ENCODE measurements around the gene RNF128.

The RNF128 gene

GRCh38 chrX:106726485-106727437 is at the start of gene RNF128:
TSS of gene RNF128 (plus strand) at chrX:106726701. CDS start at chrX:106726914, 213 bp downstream.
- Histone ChIP-seq H2AFZ (ENCODE audit: low read length, unreplicated experiment) (peak within 1 kb of the TSS; percentile 59), H3K27me3 (ENCODE audit: insufficient read depth, low read length) (peaks cover 22% of the 10 kb centered on the region), H3K36me3 (ENCODE audit: insufficient read depth, low read length) (no peaks in the 10 kb centered on the region), H3K79me2 (ENCODE audit: control insufficient read depth, insufficient read depth, low read length, unreplicated experiment) (no peaks in the 10 kb centered on the region), H3K4me3 (ENCODE audit: low read depth, low read length) (peak within 1 kb of the TSS; percentile 76), H3K4me1 (ENCODE audit: control insufficient read depth, insufficient read depth, low read length, unreplicated experiment) (no peaks in the 10 kb centered on the region), H3K27ac (ENCODE audit: low read depth, low read length) (no peak within 1 kb of the TSS)

- Histone ChIP-seq H3K4me3 (ENCODE audit: low read depth, low read length) (no peak overlapping the region), H3K27ac (ENCODE audit: low read depth, low read length) (no peak overlapping the region), H2AFZ (ENCODE audit: low read length, unreplicated experiment) (no peak overlapping the region), H3K4me1 (ENCODE audit: control insufficient read depth, insufficient read depth, low read length, unreplicated experiment) (no peaks in the 10 kb centered on the region), H3K36me3 (ENCODE audit: insufficient read depth, low read length) (no peaks in the 10 kb centered on the region), H3K27me3 (ENCODE audit: insufficient read depth, low read length) (no peaks in the 10 kb centered on the region), H3K79me2 (ENCODE audit: control insufficient read depth, insufficient read depth, low read length, unreplicated experiment) (no peaks in the 10 kb centered on the region)
Measured at GRCh38 chrX:106680716-106681115, 45.8 kb upstream of the RNF128 start.

- Histone ChIP-seq H3K79me2 (ENCODE audit: control insufficient read depth, insufficient read depth, low read length, unreplicated experiment) (no peaks in the 10 kb centered on the region), H3K4me3 (ENCODE audit: low read depth, low read length) (no peak overlapping the region), H3K4me1 (ENCODE audit: control insufficient read depth, insufficient read depth, low read length, unreplicated experiment) (no peaks in the 10 kb centered on the region), H3K36me3 (ENCODE audit: insufficient read depth, low read length) (no peaks in the 10 kb centered on the region), H3K27me3 (ENCODE audit: insufficient read depth, low read length) (no peaks in the 10 kb centered on the region), H2AFZ (ENCODE audit: low read length, unreplicated experiment) (no peak overlapping the region), H3K27ac (ENCODE audit: low read depth, low read length) (no peak overlapping the region)
Measured at GRCh38 chrX:106684207-106684606, 42.3 kb upstream of the RNF128 start.

GRCh38 chrX:106692425-106693065 is 34.0 kb upstream of the RNF128 start:
- no peaks in the 10 kb centered on the region for H3K79me2 ChIP-seq (ENCODE audit: control insufficient read depth, insufficient read depth, low read length, unreplicated experiment)
- H3K27ac ChIP-seq (ENCODE audit: low read depth, low read length) = no peak overlapping the region
- H3K36me3 ChIP-seq (ENCODE audit: insufficient read depth, low read length) = no peaks in the 10 kb centered on the region
- no peaks in the 10 kb centered on the region for H3K27me3 ChIP-seq (ENCODE audit: insufficient read depth, low read length)
- no peaks in the 10 kb centered on the region for H3K4me1 ChIP-seq (ENCODE audit: control insufficient read depth, insufficient read depth, low read length, unreplicated experiment)
- no peak overlapping the region for H3K4me3 ChIP-seq (ENCODE audit: low read depth, low read length)
- H2AFZ ChIP-seq (ENCODE audit: low read length, unreplicated experiment) = no peak overlapping the region

- Histone ChIP-seq H3K27ac (ENCODE audit: low read depth, low read length) (no peak overlapping the region), H3K36me3 (ENCODE audit: insufficient read depth, low read length) (no peaks in the 10 kb centered on the region), H3K79me2 (ENCODE audit: control insufficient read depth, insufficient read depth, low read length, unreplicated experiment) (no peaks in the 10 kb centered on the region), H3K4me1 (ENCODE audit: control insufficient read depth, insufficient read depth, low read length, unreplicated experiment) (no peaks in the 10 kb centered on the region), H3K4me3 (ENCODE audit: low read depth, low read length) (no peak overlapping the region), H3K27me3 (ENCODE audit: insufficient read depth, low read length) (no peaks in the 10 kb centered on the region), H2AFZ (ENCODE audit: low read length, unreplicated experiment) (no peak overlapping the region)
Measured at GRCh38 chrX:106696502-106696901, 30.0 kb upstream of the RNF128 start.

- Histone ChIP-seq H3K27ac (ENCODE audit: low read depth, low read length) (no peak overlapping the region), H3K79me2 (ENCODE audit: control insufficient read depth, insufficient read depth, low read length, unreplicated experiment) (no peaks in the 10 kb centered on the region), H3K36me3 (ENCODE audit: insufficient read depth, low read length) (no peaks in the 10 kb centered on the region), H3K27me3 (ENCODE audit: insufficient read depth, low read length) (no peaks in the 10 kb centered on the region), H3K4me3 (ENCODE audit: low read depth, low read length) (no peak overlapping the region), H3K4me1 (ENCODE audit: control insufficient read depth, insufficient read depth, low read length, unreplicated experiment) (no peaks in the 10 kb centered on the region), H2AFZ (ENCODE audit: low read length, unreplicated experiment) (no peak overlapping the region)
Measured at GRCh38 chrX:106698693-106699092, 27.8 kb upstream of the RNF128 start.

- Histone ChIP-seq H3K79me2 (ENCODE audit: control insufficient read depth, insufficient read depth, low read length, unreplicated experiment) (no peaks in the 10 kb centered on the region), H3K4me1 (ENCODE audit: control insufficient read depth, insufficient read depth, low read length, unreplicated experiment) (peaks cover 2% of the 10 kb centered on the region), H3K27me3 (ENCODE audit: insufficient read depth, low read length) (no peaks in the 10 kb centered on the region), H3K36me3 (ENCODE audit: insufficient read depth, low read length) (no peaks in the 10 kb centered on the region), H2AFZ (ENCODE audit: low read length, unreplicated experiment) (no peak overlapping the region), H3K27ac (ENCODE audit: low read depth, low read length) (no peak overlapping the region), H3K4me3 (ENCODE audit: low read depth, low read length) (no peak overlapping the region)
Measured at GRCh38 chrX:106702636-106703035, 23.9 kb upstream of the RNF128 start.

GRCh38 chrX:106706466-106706865 is 20.0 kb upstream of the RNF128 start:
- Histone ChIP-seq H3K27me3 (ENCODE audit: insufficient read depth, low read length) (no peaks in the 10 kb centered on the region), H3K4me1 (ENCODE audit: control insufficient read depth, insufficient read depth, low read length, unreplicated experiment) (peaks cover 7% of the 10 kb centered on the region), H2AFZ (ENCODE audit: low read length, unreplicated experiment) (no peak overlapping the region), H3K79me2 (ENCODE audit: control insufficient read depth, insufficient read depth, low read length, unreplicated experiment) (no peaks in the 10 kb centered on the region), H3K27ac (ENCODE audit: low read depth, low read length) (no peak overlapping the region), H3K4me3 (ENCODE audit: low read depth, low read length) (no peak overlapping the region), H3K36me3 (ENCODE audit: insufficient read depth, low read length) (no peaks in the 10 kb centered on the region)

GRCh38 chrX:106707771-106708454 is 18.6 kb upstream of the RNF128 start:
- H2AFZ ChIP-seq (ENCODE audit: low read length, unreplicated experiment) = peak overlapping the region; percentile 96
- no peaks in the 10 kb centered on the region for H3K36me3 ChIP-seq (ENCODE audit: insufficient read depth, low read length)

GRCh38 chrX:106710771-106711170 is 15.7 kb upstream of the RNF128 start:
- Histone ChIP-seq H3K4me1 (ENCODE audit: control insufficient read depth, insufficient read depth, low read length, unreplicated experiment) (peaks cover 7% of the 10 kb centered on the region), H3K27me3 (ENCODE audit: insufficient read depth, low read length) (no peaks in the 10 kb centered on the region), H3K27ac (ENCODE audit: low read depth, low read length) (no peak overlapping the region), H2AFZ (ENCODE audit: low read length, unreplicated experiment) (no peak overlapping the region), H3K36me3 (ENCODE audit: insufficient read depth, low read length) (no peaks in the 10 kb centered on the region), H3K79me2 (ENCODE audit: control insufficient read depth, insufficient read depth, low read length, unreplicated experiment) (no peaks in the 10 kb centered on the region), H3K4me3 (ENCODE audit: low read depth, low read length) (no peak overlapping the region)

More at GRCh38 chrX:106707771-106708454, 18.6 kb upstream of the RNF128 start:
- Histone ChIP-seq H3K4me3 (ENCODE audit: low read depth, low read length) (no peak overlapping the region; the same call in 1 of the 2 replicates), H3K4me1 (ENCODE audit: control insufficient read depth, insufficient read depth, low read length, unreplicated experiment) (peaks cover 7% of the 10 kb centered on the region), H3K27me3 (ENCODE audit: insufficient read depth, low read length) (no peaks in the 10 kb centered on the region), H3K27ac (ENCODE audit: low read depth, low read length) (peak overlapping the region; percentile 82), H3K79me2 (ENCODE audit: control insufficient read depth, insufficient read depth, low read length, unreplicated experiment) (no peaks in the 10 kb centered on the region)

Data from ACC112 (cell line).